ENCODE data around the gene XPO4. TPM values are rescaled to one million over a fixed set of nuclear protein-coding genes. Genes with fewer than 3 reads are reported as not detected.
"Not testable (repeated sequence)": the region's sequence is repeated elsewhere in the genome, so short reads cannot be mapped to it uniquely, and the experiment has no call there.

Gene XPO4
- total RNA-seq, 1 experiment from 2014 or later: 34.9 TPM

- DNase-seq (ENCODE audit: low spot score); H3K27me3 Mint-ChIP-seq (ENCODE audit: low read depth); H3K4me3 Mint-ChIP-seq; H3K27ac Mint-ChIP-seq; ATAC-seq; CTCF ChIA-PET; POLR2A ChIA-PET: not testable (repeated sequence)
- Mint-ChIP-seq H3K9me3 (peaks cover 12% of the 10 kb centered on the region), H3K4me1 (peaks cover 50% of the 10 kb centered on the region), H3K36me3 (peaks cover 16% of the 10 kb centered on the region)
- TF ChIP-seq NFYB (CRISPR knock-in tag; conservative IDR thresholded peaks at IDR 0.05; ENCODE audit: low read depth): peak; percentile 69
Observed at GRCh38 chr13:20876802-20877201, 25.7 kb downstream of the XPO4 start.

- POLR2A ChIA-PET; H3K27ac Mint-ChIP-seq; H3K4me3 Mint-ChIP-seq; H3K27me3 Mint-ChIP-seq (ENCODE audit: low read depth); ATAC-seq; DNase-seq (ENCODE audit: low spot score): not testable (repeated sequence)
- H3K9me3 Mint-ChIP-seq: peaks cover 12% of the 10 kb centered on the region
- CTCF ChIA-PET: interaction anchor here (1.5 kb wide), 1 partner anchor 52 kb away, joined by 3 read pairs; no protein-coding TSS in a partner anchor
- H3K4me1 Mint-ChIP-seq: peaks cover 37% of the 10 kb centered on the region
- peaks cover 16% of the 10 kb centered on the region for H3K36me3 Mint-ChIP-seq
Observed at GRCh38 chr13:20874439-20874838, 28.1 kb downstream of the XPO4 start.

- Mint-ChIP-seq H3K4me1 (peaks cover 30% of the 10 kb centered on the region), H3K27ac (peak overlapping the region; percentile 73), H3K4me3 (no peak overlapping the region), H3K9me3 (peaks cover 12% of the 10 kb centered on the region), H3K27me3 (ENCODE audit: low read depth) (no peaks in the 10 kb centered on the region), H3K36me3 (peaks cover 16% of the 10 kb centered on the region)
- CTCF ChIA-PET: interaction anchor here (1.5 to 1.8 kb wide), 2 partner anchors 44 to 53 kb away, joined by 3 to 9 read pairs; no protein-coding TSS in a partner anchor
- POLR2A ChIA-PET: no interaction called here
- ATAC-seq: no peak
- no peak for TF ChIP-seq E2F1 (CRISPR knock-in tag; IDR thresholded peaks at IDR 0.05)
- no peak for TF ChIP-seq PRDM15 (CRISPR knock-in tag; IDR thresholded peaks at IDR 0.05)
- no peak for TF ChIP-seq EMX1 (CRISPR knock-in tag; IDR thresholded peaks at IDR 0.05)
- no peak for TF ChIP-seq CREB1 (CRISPR knock-in tag; IDR thresholded peaks at IDR 0.05)
- TF ChIP-seq USF1 (CRISPR knock-in tag; IDR thresholded peaks at IDR 0.05): no peak
- TF ChIP-seq NFYB (CRISPR knock-in tag; conservative IDR thresholded peaks at IDR 0.05; ENCODE audit: low read depth): no peak
- TF ChIP-seq MLX (CRISPR knock-in tag; IDR thresholded peaks at IDR 0.05): no peak
- no peak for TF ChIP-seq FOXP1 (CRISPR knock-in tag; IDR thresholded peaks at IDR 0.05; ENCODE audit: borderline replicate concordance)
- TF ChIP-seq ESRRA (CRISPR knock-in tag; IDR thresholded peaks at IDR 0.05; ENCODE audit: borderline replicate concordance): no peak
- no peak for TF ChIP-seq JAZF1 (CRISPR knock-in tag; IDR thresholded peaks at IDR 0.05)
- TF ChIP-seq GRHL2 (CRISPR knock-in tag; IDR thresholded peaks at IDR 0.05; ENCODE audit: insufficient replicate concordance, severe bottlenecking): no peak
- no peak for TF ChIP-seq STAT6 (CRISPR knock-in tag; conservative IDR thresholded peaks at IDR 0.05; ENCODE audit: low read depth)
- TF ChIP-seq ZNF263 (CRISPR knock-in tag; IDR thresholded peaks at IDR 0.05; ENCODE audit: low read depth): no peak
- no peak for TF ChIP-seq ZNF219 (CRISPR knock-in tag; IDR thresholded peaks at IDR 0.05; ENCODE audit: borderline replicate concordance)
- TF ChIP-seq CDX4 (CRISPR knock-in tag; IDR thresholded peaks at IDR 0.05; ENCODE audit: borderline replicate concordance): no peak
- TF ChIP-seq ETV6 (CRISPR knock-in tag; IDR thresholded peaks at IDR 0.05): no peak
- TF ChIP-seq NR3C1 (CRISPR knock-in tag; conservative IDR thresholded peaks at IDR 0.05; ENCODE audit: low read depth): no peak
- TF ChIP-seq TP53 (CRISPR knock-in tag; IDR thresholded peaks at IDR 0.05): no peak
- TF ChIP-seq ZNF396 (CRISPR knock-in tag; IDR thresholded peaks at IDR 0.05; ENCODE audit: borderline replicate concordance): no peak
- DNase-seq (ENCODE audit: low spot score): no peak
Observed at GRCh38 chr13:20873348-20873747, 29.2 kb downstream of the XPO4 start.

Measured in WTC11 (cell line).